Kasumi-1 (cell line): Measurements from ENCODE around the gene SFT2D2.
A peak's percentile ranks its signal among the peaks of the same experiment; 100 is the strongest.

ENCODE experiments used
- DNase-seq, 2 experiments: peaks; one replicate each; lab custom pipeline; 2025; lab: John Stamatoyannopoulos, UW

SFT2D2 gene

DNA sequence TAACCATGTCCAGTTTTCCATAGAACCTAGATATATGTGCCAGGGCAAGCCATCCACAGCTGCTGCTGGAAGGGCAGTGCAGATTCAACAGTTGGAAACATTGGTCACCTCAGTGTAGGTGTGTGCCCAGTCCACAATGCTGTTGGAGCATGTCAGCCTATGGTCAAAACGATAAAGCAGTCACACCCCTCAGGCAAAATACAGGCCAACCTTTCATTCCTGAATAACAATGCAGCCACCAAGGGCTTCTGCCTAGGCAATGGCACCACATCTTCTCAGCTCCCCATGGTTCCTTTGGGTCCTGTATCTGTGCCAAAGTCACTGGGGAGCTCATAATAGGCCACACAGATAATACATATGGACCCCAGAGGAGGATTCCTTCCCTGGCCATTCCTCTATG is 39.8 kb downstream of the SFT2D2 start:
- DNase-seq: no peak

GRCh38 chr1:168266644-168267186 is 40.9 kb downstream of the SFT2D2 start:
- DNase-seq: no peak

DNA sequence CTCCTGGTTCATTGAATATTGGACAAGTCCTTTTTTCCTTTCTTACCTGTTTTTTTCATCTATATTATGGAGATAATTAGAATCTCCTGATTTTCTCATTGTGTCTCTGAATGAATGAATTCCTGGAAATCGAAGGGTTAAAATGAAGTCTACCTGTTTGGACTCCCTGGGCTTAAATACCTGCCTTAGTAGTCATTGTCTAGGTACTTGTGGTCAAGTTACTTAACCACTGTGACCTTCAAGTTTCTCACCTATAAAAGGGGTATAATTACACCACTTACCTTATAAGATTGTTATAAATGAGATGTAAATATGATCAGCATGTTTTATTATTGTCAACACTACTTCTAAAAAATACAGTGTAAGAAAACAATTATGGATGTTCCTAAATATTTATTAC is 45.8 kb downstream of the SFT2D2 start:
- DNase-seq: no peak

DNA sequence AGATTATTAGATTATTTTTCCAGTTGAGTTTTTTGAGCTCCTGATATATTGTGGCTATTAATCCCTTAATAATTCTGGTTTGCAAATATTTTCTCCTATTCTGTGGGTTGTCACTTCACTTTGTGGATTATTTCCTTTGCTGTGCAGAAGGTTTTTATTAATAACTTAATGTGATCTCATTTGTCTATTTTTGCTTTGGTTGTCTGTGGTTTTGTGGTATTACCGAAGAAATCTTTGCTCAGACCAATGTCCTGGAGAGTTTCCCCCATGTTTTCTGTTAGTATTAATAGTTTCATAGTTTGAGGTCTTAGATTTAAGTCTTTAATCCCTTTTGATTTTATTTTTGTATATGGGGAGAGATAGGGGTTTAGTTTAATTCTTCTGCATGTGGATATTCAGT is 47.8 kb downstream of the SFT2D2 start:
- no peak for DNase-seq

DNA sequence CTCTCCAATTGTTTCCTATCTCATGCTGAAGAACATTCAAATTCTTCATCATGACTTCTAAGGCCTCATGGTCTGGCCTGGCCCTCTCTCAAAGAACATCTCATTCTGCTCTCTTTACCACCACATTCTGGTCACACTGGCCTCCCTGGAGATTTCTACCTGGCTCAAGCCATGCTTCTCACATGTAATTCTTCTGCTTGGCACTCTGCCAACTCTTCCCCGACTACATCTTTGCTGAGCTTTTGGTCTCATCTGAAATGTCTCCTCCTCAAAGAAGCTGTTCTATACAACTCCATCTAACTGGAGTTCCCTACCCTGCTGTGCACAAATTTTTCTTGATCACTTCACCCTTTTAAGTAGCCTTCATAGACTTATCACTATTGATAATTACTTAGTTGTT is 53.4 kb downstream of the SFT2D2 start:
- DNase-seq: no peak

GRCh38 chr1:168280296-168280927 is 54.6 kb downstream of the SFT2D2 start, which contains the start of gene TBX19:
Gene TBX19 (plus strand): TSS chr1:168280877. CDS start chr1:168281091, 214 bp downstream.
- no peak for DNase-seq

GRCh38 chr1:168281603-168282325 is 56.0 kb downstream of the SFT2D2 start:
- no peak for DNase-seq

DNA sequence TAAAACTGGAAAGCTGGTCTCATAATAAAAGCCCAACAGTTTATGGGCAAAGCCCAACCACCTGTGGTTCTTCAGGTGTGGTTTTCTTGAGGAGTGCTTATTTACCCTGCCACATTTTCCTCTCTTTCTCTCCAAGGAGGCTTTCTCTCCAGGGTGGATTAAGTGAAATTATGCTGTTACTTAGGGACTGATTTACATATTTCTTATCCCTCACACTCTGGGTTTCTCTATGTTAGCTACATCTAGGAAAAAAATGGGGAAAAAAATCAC is 59.7 kb downstream of the SFT2D2 start:
- no peak for DNase-seq

- no peak for DNase-seq
Observed at GRCh38 chr1:168285971-168286927, 60.4 kb downstream of the SFT2D2 start.

GRCh38 chr1:168287237-168287664 is 61.4 kb downstream of the SFT2D2 start:
- peak; percentile 59 to 64 for DNase-seq

DNA sequence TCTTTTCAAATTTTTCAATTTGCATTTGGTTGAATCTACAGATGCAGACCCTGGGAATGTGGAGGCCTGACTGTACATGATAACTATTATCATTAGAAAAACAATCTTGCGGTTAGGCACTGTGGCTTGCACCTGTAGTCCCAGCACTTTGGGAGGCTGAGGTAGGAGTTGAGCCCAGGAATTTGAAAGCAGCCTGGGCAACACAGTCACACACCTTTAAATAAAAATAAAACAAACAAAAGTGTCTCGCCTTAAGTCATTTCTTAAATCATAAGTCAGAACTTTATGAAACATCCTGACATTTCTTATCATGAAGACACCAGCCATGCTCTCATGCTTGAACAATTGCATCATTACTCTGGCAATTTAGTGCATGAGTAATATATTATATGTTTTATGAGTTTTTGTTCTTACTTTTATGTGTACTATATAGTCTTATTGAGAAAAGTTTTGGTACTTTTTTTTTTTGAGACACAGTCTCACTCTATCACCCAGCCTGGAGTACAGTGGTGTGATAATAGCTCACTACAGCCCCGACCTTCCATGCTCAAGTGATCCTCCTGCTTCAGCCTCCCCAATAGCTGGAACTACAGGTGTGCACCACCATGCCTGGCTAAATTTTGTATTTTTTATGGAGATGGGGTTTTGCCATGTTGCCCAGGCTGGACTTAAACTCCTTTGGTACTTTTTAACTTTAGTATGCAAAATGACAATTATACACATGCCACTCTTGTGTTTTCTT is 62.7 kb downstream of the SFT2D2 start:
- DNase-seq: no peak

DNA sequence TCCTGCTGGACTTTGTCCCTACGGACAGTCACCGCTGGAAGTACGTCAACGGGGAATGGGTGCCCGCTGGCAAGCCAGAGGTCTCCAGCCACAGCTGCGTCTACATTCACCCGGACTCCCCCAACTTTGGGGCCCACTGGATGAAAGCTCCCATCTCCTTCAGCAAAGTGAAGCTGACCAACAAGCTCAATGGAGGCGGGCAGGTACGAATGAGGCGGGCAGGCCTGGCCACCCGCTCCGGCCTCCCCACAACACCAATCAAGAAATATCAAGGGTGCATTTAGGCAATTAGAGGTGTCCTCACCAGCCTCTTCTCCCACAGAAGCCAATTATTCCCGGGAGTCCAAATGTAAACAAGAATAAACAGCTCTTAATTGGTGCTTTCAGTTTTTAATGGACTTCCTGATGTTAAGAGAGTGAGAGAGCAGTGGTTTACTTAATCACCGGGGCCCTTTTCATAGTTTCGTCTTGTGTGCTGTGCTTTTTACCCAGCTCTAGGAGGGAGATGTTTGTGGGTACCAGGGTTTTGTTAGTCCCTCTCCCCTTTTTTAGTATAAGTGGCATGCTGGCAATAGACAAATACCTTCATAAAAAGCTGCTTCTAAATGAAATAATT is 65.5 kb downstream of the SFT2D2 start:
- no peak for DNase-seq

- no peak for DNase-seq
Observed at GRCh38 chr1:168293356-168293755, 67.6 kb downstream of the SFT2D2 start.

DNA sequence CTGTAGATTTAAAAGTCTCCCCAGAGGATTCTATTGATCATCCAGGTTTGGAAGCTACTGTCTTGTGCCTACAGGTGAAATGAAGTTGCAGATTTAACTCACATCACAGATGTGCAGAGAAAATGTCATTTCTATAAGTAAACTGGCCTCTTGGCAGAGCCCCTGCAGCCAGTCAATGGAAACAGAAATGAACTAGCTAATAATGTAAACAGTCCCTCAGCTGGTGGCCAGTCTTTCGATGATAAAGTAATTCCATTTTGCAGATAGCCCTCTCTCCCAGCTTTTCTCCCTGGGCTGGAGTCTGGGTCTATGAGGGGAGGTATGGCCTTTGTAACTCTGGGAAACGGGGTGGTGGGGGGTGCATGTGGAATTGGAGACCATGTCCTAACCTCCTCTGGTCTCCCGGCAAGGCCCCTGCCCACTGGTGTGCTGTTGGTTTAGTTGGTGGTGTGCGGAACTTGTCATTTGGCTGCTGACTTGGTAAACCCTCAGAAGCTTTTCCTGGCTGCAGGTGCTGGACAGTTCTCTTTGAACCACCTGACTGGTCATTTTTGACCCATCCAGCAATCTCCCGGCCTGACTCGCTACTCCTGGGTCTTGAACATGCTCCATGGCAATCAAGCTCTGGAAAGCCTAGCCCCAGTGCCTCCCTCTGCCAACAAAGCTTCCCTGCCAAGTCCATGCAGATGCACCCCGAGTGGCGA is 69.8 kb downstream of the SFT2D2 start:
- no peak for DNase-seq

DNA sequence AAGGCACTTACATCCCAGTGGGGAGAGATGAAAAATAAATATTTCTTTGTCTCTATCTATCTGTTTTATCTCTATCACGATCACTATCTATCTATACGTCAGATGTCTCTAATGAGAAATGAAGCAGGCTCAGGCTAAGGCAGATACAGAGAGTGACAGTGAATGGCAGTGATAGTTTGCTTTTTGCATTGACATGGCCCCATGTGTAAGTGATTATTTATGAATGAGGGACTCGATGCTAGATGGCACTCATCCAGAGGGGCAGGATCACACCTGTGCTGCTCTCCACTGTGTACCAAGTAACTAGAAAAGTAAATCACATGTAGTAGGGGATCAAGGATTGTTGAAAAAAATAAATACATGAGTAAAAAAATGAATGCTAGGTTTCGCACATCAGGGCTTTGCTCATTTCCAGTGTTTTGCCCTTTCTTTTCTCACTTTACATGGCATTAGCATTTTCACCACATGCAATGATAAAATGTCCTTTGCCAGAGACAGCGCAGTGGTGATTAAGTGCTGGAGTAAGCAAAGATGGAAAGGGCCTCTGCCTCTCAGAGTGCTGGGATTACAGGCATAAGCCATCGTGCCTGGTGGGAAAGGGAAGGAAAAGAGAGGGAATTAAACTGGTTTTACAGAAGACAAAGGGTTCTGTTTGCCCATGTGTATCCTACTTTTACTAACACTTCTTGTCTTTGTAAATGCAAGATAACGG is 71.4 kb downstream of the SFT2D2 start:
- DNase-seq: no peak

DNA sequence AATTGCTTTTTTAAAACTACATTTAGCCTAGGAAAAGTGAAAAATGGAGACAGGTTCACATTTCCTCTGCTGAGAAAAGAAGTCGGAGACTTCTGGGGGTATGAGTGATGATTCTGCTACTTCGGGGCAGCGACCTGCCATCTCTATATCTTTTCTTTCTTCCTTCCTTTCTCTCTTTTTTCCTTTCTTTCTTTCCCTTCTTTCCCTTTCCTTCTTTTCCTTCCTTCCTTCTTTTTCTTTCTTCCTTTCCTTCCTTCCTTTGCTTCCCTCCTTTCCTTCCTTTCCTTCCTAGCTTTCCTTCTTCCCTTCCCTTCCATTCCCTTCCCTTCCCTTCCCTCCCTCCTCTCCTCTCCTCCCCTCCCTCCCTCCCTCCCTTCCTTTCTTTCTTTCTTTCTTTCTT is 72.6 kb downstream of the SFT2D2 start:
- no peak for DNase-seq

DNA sequence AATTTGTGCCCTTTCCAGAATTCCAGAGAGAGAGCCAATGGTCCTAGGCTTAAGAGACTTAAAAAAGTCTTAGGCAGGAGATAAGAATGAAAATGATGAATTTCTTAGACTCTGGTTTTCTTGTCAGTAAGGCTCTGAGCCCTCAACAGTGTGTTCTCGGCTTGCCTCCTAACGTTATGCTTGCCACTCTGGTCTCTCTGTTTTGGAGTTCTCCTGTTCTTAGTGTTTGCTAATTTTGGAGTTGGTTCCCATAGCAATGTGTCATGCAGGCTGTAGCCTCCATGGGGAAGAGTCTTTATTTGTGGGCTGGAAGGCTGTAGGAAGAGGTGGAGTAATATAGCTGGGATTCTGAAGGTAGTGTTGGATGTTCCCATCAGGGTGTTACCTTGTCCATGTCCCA is 74.8 kb downstream of the SFT2D2 start:
- no peak for DNase-seq

- no peak for DNase-seq
Observed at GRCh38 chr1:168301664-168302320, 76.0 kb downstream of the SFT2D2 start.
